NCI-H146 treated with DMSO at 0.1 percent for 48 hours (cell line): Measurements from ENCODE around the gene PPY.
A peak's percentile ranks its signal among the peaks of the same experiment; 100 is the strongest.
"Not testable (repeated sequence)": the region's sequence is repeated elsewhere in the genome, so short reads cannot be mapped to it uniquely, and the experiment has no call there.

Experiments
- DNase-seq: peaks from one replicate; lab custom pipeline; 2025; ENCODE audit not compliant: unreplicated experiment; lab: John Stamatoyannopoulos, UW

PPY gene

DNA sequence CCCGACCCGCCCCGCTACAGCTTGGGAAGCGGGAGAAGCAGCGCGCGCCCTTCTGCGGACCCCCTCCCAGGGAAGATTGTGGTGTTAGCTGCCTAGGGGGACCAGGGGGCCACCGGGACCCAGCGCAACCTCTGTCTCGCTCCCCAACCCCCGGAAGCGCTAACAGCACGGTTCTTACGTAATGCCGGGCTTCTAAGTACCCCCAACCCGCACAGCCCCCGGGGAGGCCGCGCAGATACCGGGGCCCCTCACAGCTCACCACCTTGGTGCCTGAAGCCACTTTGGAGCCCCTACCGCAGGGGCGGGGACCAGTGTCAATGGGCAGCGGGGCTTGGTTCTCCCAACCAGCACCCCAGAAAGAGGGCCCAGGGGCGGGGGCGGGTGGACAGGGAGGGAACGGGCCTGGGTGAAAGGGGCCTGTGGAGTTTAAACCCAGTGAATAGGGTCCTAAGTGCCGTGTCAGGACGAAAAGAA lies 35.3 kb downstream of the PPY start:
- no peak for DNase-seq

DNA sequence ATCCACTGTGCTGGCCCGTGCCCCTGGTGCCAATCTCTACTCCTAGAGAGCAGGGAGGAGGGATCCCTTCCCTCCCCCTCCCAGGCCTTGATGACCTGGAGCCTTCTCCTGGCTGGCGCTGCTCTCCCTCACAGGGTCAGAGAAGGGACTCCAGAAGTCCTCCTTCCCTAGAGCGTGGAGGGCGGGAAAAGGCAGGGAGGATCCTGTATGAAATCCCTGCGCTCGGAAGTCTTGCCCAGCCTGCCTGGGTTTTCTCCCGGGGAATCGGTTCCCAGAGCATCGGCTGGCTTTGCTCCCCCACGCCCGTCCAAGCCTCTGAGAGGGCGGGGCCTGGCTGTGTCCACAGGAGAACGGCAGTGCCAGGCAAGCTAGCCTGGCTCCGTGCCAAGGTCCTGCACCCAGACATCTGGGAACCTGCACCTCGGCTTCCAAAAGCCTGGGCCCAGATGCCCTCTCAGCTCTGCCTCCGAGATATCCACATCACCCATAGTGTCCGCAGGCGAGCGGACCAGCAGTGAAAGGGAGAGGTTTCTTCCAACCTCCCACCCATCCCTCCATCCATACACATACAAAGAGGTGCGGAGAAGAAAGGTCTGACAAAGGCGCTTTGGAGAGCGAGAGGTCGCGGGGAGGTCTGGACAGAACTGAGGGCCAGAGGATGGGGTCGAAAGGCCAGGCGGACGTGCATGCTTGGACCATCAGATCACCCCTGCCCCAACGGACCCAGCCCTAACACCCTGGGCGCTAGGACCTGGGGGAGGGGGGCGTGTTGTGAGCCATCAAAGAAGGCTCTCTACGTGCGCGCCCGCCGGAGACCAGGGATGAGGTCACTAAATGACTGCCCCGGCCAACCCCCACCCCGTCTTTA lies 36.1 kb downstream of the PPY start:
- no peak for DNase-seq

GRCh38 chr17:43905400-43905984 lies 36.8 kb downstream of the PPY start:
- DNase-seq = no peak

DNA sequence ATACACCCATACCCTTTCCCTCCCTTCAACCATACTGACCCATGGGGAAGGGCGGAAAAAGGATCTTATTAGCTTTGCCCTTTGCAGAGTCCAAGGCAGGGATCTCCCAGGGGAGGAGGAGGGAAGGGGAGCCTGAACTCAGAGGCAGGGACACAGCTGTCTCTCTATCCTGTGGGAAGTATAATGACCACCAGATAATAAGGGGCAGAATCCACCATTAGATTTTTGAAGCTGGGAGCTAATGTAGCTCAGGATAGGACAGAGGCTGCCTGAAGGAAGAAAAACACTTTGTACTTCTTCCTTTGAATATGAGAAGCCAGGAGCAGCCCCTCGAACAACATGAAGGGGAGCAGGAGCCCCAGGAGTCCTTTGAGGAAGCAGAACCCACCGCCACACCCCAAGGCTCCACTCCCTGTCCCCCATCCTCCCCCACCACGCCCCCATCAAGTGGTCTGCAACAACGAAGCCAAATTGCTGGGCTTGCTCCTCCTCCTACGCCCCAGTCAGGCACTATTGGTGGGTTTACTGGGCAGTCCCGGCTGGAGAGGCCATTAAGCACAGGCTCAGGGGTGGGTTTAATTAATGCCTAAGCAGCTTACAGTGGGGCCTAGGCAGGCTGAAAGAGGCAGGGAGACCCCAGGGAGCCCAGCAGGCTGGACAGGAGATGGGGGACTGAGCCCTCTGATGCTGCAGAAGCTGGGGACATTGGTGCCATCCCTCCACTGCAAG lies 40.3 kb downstream of the PPY start:
- no peak for DNase-seq

- DNase-seq = no peak
Observed at GRCh38 chr17:43900858-43901754, 41.2 kb downstream of the PPY start.

- peak; percentile 53 for DNase-seq
Observed at GRCh38 chr17:43900183-43900857, 42.0 kb downstream of the PPY start.

- DNase-seq = no peak
Observed at GRCh38 chr17:43898446-43898845, 43.8 kb downstream of the PPY start.

- no peak for DNase-seq
Observed at GRCh38 chr17:43897831-43898230, 44.4 kb downstream of the PPY start.

DNA sequence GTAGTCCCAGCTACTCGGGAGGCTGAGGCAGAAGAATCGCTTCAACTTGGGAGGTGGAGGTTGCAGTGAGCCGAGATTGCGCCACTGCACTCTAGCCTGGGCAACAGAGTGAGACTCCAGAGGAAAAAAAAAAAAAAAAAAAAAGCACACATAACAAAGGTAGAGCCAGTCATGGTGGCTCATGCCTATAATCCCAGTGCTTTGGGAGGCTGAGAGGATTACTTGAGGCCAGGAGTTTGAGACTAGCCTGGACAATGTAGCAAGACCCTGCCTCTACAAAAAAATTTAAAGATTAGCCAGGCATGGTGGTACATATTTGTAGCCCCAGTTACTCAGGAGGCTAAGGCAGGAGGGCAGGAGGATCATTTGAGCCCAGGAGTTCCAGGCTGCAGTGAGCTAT lies 47.8 kb downstream of the PPY start:
- not testable (repeated sequence) for DNase-seq

DNA sequence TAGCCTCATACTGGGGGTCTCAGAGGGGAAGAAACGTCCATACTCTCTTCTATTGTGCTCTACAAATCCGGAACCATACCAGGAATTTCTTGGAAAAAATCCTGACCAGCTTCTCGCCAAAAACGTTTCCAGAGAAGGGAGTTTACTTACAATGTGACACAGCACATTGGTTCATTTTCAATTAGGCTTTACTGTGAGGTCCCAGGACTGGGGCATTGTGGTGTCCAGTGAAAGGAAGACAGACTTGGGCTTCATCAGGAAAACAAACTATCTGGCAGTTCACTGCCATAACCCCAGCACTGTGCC lies 49.7 kb downstream of the PPY start:
- no peak for DNase-seq

- no peak for DNase-seq
Observed at GRCh38 chr17:43891851-43892646, 50.2 kb downstream of the PPY start.
